Endothelial cell of umbilical vein (primary cell): ENCODE measurements around the gene NBL1.

Experiments
- EZH2 ChIP-seq: IDR thresholded peaks from 2 replicates; pipeline ENCODE4 v1.6.1; 2012; ENCODE audit warnings: borderline replicate concordance, low read depth, mild to moderate bottlenecking, moderate library complexity, low read length, inconsistent platforms; ENCODE audit not compliant: severe bottlenecking
- FOS ChIP-seq: IDR thresholded peaks from 2 replicates; pipeline ENCODE4 v1.6.1; 2011; ENCODE audit warnings: mild to moderate bottlenecking, low read length, moderate library complexity, borderline replicate concordance; ENCODE audit not compliant: insufficient read depth
- GATA2 ChIP-seq: IDR thresholded peaks from 2 replicates; pipeline ENCODE4 v1.7.0; 2011; ENCODE audit warnings: low read depth, mild to moderate bottlenecking, moderate library complexity, mixed read lengths, low read length; ENCODE audit not compliant: insufficient read length, insufficient read depth
- JUN ChIP-seq: IDR thresholded peaks from 2 replicates; pipeline ENCODE4 v1.6.1; 2011; ENCODE audit warnings: borderline replicate concordance, low read depth; ENCODE audit not compliant: insufficient read length, insufficient read depth
- MYC ChIP-seq: IDR thresholded peaks from one replicate; pipeline ENCODE4 v1.6.1; 2011; ENCODE audit warnings: mild to moderate bottlenecking, low read depth, low read length
- POLR2A ChIP-seq: IDR thresholded peaks from 2 replicates; pipeline ENCODE4 v1.6.1; 2012; ENCODE audit warnings: low read depth, mild to moderate bottlenecking, control low read depth, low read length
- POLR2AphosphoS5 ChIP-seq: IDR thresholded peaks from 2 replicates; pipeline ENCODE4 v1.6.1; 2012; ENCODE audit warnings: low read depth, mild to moderate bottlenecking, control low read depth, low read length, moderate library complexity; ENCODE audit not compliant: insufficient read depth
- TF ChIP-seq, protein P1 (sequence below), 2 donors: IDR thresholded peaks; 1 replicate in 1 of 2; 2 replicates in 1 of 2; pipeline ENCODE4 v1.5.1; 2011; ENCODE audit warnings: low read length in 2 of 2, mild to moderate bottlenecking in 2 of 2, moderate library complexity in 2 of 2, control low read depth in 1 of 2, inconsistent platforms in 1 of 2, low read depth in 1 of 2; ENCODE audit not compliant: insufficient read depth in 1 of 2; ENCODE audit errors: extremely low read depth in 1 of 2
- TF ChIP-seq, protein P2 (sequence below): IDR thresholded peaks from 2 replicates; pipeline ENCODE4 v1.6.1; 2011; ENCODE audit not compliant: insufficient read depth, insufficient read length

DNA sequence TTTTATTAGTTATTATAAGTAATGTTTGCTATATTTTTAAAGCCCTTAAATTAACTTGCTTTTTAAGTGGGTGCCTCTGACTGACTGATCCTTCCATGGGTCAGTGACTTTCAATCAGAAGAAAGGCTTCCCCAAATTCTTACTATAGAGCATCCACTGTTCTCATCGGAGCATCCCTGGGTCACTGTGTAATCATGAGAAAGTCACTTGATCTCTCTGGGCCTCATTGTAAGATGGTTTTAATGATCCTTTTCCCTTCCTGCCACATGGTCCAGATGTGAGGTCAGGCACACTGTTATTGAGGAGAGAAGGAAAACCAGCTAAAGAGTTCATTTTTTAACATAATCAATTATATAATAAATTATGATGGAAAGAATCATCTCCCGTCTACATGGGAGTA lies 11.0 kb upstream of the NBL1 start:
- TF ChIP-seq, protein P1, sequence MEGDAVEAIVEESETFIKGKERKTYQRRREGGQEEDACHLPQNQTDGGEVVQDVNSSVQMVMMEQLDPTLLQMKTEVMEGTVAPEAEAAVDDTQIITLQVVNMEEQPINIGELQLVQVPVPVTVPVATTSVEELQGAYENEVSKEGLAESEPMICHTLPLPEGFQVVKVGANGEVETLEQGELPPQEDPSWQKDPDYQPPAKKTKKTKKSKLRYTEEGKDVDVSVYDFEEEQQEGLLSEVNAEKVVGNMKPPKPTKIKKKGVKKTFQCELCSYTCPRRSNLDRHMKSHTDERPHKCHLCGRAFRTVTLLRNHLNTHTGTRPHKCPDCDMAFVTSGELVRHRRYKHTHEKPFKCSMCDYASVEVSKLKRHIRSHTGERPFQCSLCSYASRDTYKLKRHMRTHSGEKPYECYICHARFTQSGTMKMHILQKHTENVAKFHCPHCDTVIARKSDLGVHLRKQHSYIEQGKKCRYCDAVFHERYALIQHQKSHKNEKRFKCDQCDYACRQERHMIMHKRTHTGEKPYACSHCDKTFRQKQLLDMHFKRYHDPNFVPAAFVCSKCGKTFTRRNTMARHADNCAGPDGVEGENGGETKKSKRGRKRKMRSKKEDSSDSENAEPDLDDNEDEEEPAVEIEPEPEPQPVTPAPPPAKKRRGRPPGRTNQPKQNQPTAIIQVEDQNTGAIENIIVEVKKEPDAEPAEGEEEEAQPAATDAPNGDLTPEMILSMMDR (IDR thresholded peaks at IDR 0.05; ENCODE audit: extremely low read depth in 1 of 2, insufficient read depth in 1 of 2, low read depth in 1 of 2, low read length in 2 of 2) = no peak
- TF ChIP-seq POLR2A (no peak), POLR2AphosphoS5 (no peak), JUN (no peak), EZH2 (no peak), MYC (no peak), FOS (no peak), GATA2 (no peak)
- TF ChIP-seq, protein P2, sequence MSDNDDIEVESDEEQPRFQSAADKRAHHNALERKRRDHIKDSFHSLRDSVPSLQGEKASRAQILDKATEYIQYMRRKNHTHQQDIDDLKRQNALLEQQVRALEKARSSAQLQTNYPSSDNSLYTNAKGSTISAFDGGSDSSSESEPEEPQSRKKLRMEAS = no peak
